ENCODE data around the gene GTF3C4.

GRCh38 chr9:132743931-132744479, 73.7 kb downstream of the GTF3C4 start:
- TF ChIP-seq POLR2AphosphoS5 (IDR thresholded peaks at IDR 0.05; ENCODE audit: low read depth) (no peak), CTCF (IDR thresholded peaks at IDR 0.05; ENCODE audit: insufficient read depth, low read length) (no peak)

Measured in HL-60 (cell line).